Measurements from ENCODE around the gene SPATA25.
"Not testable (repeated sequence)": the region's sequence is repeated elsewhere in the genome, so short reads cannot be mapped to it uniquely, and the experiment has no call there.

Gene SPATA25

GRCh38 chr20:45892828-45893500, 5.5 kb upstream of the SPATA25 start:
- no peak for DNase-seq (ENCODE audit: low spot score)

GRCh38 chr20:45892049-45892825, 4.8 kb upstream of the SPATA25 start:
- no peak for DNase-seq (ENCODE audit: low spot score)

- DNase-seq (ENCODE audit: low spot score) = peak; percentile 92
These were observed 3.9 kb upstream of the SPATA25 start, which contains the start of the genes CTSA and NEURL2 for GRCh38 chr20:45890985-45891983. Gene CTSA (plus strand): TSS chr20:45891335. CDS start chr20:45891569, 234 bp downstream. Gene NEURL2 (minus strand): TSS chr20:45891208. CDS start chr20:45890991, 217 bp downstream.

- DNase-seq (ENCODE audit: low spot score) = peak; percentile 81
These were observed 2.9 kb upstream of the SPATA25 start for GRCh38 chr20:45890077-45890984.

GRCh38 chr20:45888681-45889080, 1.3 kb upstream of the SPATA25 start:
- DNase-seq (ENCODE audit: low spot score) = no peak

- no peak for DNase-seq (ENCODE audit: low spot score)
These were observed 654 bp downstream of the SPATA25 start for GRCh38 chr20:45886590-45887345.

GRCh38 chr20:45883100-45883469, 4.3 kb downstream of the SPATA25 start:
- DNase-seq (ENCODE audit: low spot score) = no peak

GRCh38 chr20:45882469-45883099, 4.8 kb downstream of the SPATA25 start:
- DNase-seq (ENCODE audit: low spot score) = no peak

GRCh38 chr20:45880988-45881788, 6.2 kb downstream of the SPATA25 start, which contains the start of gene ZSWIM1:
Gene ZSWIM1 (plus strand): TSS chr20:45881227. CDS start chr20:45882593, 1,366 bp downstream.
- DNase-seq (ENCODE audit: low spot score) = peak; percentile 100

- DNase-seq (ENCODE audit: low spot score) = no peak
These were observed 9.2 kb downstream of the SPATA25 start for GRCh38 chr20:45878076-45878761.

GRCh38 chr20:45874576-45874975, 12.8 kb downstream of the SPATA25 start:
- no peak for DNase-seq (ENCODE audit: low spot score)

- not testable (repeated sequence) for DNase-seq (ENCODE audit: low spot score)
These were observed 13.3 kb downstream of the SPATA25 start for GRCh38 chr20:45874104-45874481.

GRCh38 chr20:45873409-45874103, 13.9 kb downstream of the SPATA25 start:
- no peak for DNase-seq (ENCODE audit: low spot score)

GRCh38 chr20:45872626-45873025, 14.8 kb downstream of the SPATA25 start:
- DNase-seq (ENCODE audit: low spot score) = no peak

GRCh38 chr20:45867819-45868176, 19.6 kb downstream of the SPATA25 start:
- DNase-seq (ENCODE audit: low spot score) = no peak

GRCh38 chr20:45867136-45867818, 20.1 kb downstream of the SPATA25 start:
- DNase-seq (ENCODE audit: low spot score) = no peak

- DNase-seq (ENCODE audit: low spot score) = no peak
These were observed 21.0 kb downstream of the SPATA25 start for GRCh38 chr20:45866454-45866853.

Measured in Ammon's horn (tissue), 1 donor.